Smooth muscle cell (in vitro differentiated cells): Measurements from ENCODE around the gene C1orf35. TPM values are rescaled to one million over a fixed set of nuclear protein-coding genes. Genes with fewer than 3 reads are reported as not detected.

Experiments
- DNase-seq: peaks from one replicate; lab custom pipeline; 2025; ENCODE audit not compliant: unreplicated experiment; lab: John Stamatoyannopoulos, UW
- H2AFZ ChIP-seq: fragments of 200-600 bp; sonication (generic); 2 replicates; pipeline ENCODE4 v1.6.0; 2016; ENCODE audit warnings: antibody characterized with exemption, low read depth, mild to moderate bottlenecking
- H3F3A ChIP-seq: fragments of 200-600 bp; sonication (generic); 2 replicates; pipeline ENCODE4 v1.6.0; 2017; ENCODE audit warnings: antibody characterized with exemption, low read depth
- H3K27ac ChIP-seq: fragments of 200-600 bp; sonication (generic); 2 replicates; pipeline ENCODE4 v1.5.1; 2016; ENCODE audit warnings: low read depth, mild to moderate bottlenecking
- H3K27me3 ChIP-seq: fragments of 200-600 bp; sonication (generic); 2 replicates; pipeline ENCODE4 v1.6.1; 2016; ENCODE audit warnings: low read depth, mild to moderate bottlenecking
- H3K36me3 ChIP-seq: fragments of 200-600 bp; sonication (generic); 2 replicates; pipeline ENCODE4 v1.5.1; 2016; ENCODE audit warnings: low read depth
- H3K4me1 ChIP-seq: fragments of 200-600 bp; sonication (generic); 2 replicates; pipeline ENCODE4 v1.5.1; 2016; ENCODE audit warnings: low read depth
- H3K4me2 ChIP-seq: fragments of 200-600 bp; sonication (generic); 2 replicates; pipeline ENCODE4 v1.6.0; 2016; ENCODE audit warnings: mild to moderate bottlenecking
- H3K4me3 ChIP-seq: fragments of 200-600 bp; sonication (generic); 2 replicates; pipeline ENCODE4 v1.5.1; 2016; ENCODE audit warnings: mild to moderate bottlenecking
- H3K79me2 ChIP-seq: fragments of 200-600 bp; sonication (generic); 2 replicates; pipeline ENCODE4 v1.6.0; 2016; ENCODE audit warnings: low read depth, mild to moderate bottlenecking
- H3K9ac ChIP-seq: fragments of 200-600 bp; sonication (generic); 2 replicates; pipeline ENCODE4 v1.6.0; 2016; ENCODE audit warnings: low read depth
- H3K9me3 ChIP-seq: fragments of 200-600 bp; sonication (generic); replicated peaks from 2 replicates; pipeline ENCODE4 v1.5.1; 2016; ENCODE audit warnings: low read depth
- H4K20me1 ChIP-seq: fragments of 200-600 bp; sonication (generic); 2 replicates; pipeline ENCODE4 v1.6.0; 2016; ENCODE audit warnings: low read depth
- CTCF ChIP-seq: fragments of 200-600 bp; sonication (generic); IDR thresholded peaks from 2 replicates; pipeline ENCODE4 v1.5.1; 2017; ENCODE audit warnings: borderline replicate concordance, mild to moderate bottlenecking, antibody characterized with exemption; ENCODE audit not compliant: insufficient read depth, poor library complexity, severe bottlenecking
- WGBS: methylation state at CpG from one replicate; pipeline ENCODE4 v1.1.7; 2016; ENCODE audit warnings: low lambda C conversion rate; 5-methylcytosine and 5-hydroxymethylcytosine counted together
- polyA plus RNA-seq: library from polyadenylated mRNA; unstranded; fragments of >200 nt; fragmentation: Nextera tagmentation; extraction: Ambion mirVana; gene quantifications from 2 replicates; pipeline ENCODE4 v1.2.1, GENCODE V29; 2016
- total RNA-seq: library from RNA; depleted of rRNA; stranded (reverse); fragments of >200 nt; gene quantifications from 2 replicates; pipeline ENCODE4 v1.2.3, GENCODE V29; 2014

Gene C1orf35
- total and polyA plus RNA-seq, 2 experiments from 2014 or later, result 7.6 to 18.7 TPM

GRCh38 chr1:228098323-228098931, 4.7 kb downstream of the C1orf35 start:
- H3K4me2 ChIP-seq, result no peak overlapping the region
- no peaks in the 10 kb centered on the region for H3K9me3 ChIP-seq
- H3K36me3 ChIP-seq, result no peaks in the 10 kb centered on the region
- H3F3A ChIP-seq, result peaks cover 32% of the 10 kb centered on the region
- no peak overlapping the region for H3K27ac ChIP-seq
- H3K4me1 ChIP-seq, result no peaks in the 10 kb centered on the region
- DNase-seq, result no peak
- no peak overlapping the region for H3K4me3 ChIP-seq
- no peak overlapping the region for H2AFZ ChIP-seq
- peaks cover 89% of the 10 kb centered on the region for H3K79me2 ChIP-seq
- no peaks in the 10 kb centered on the region for H3K27me3 ChIP-seq
- no peak overlapping the region for H3K9ac ChIP-seq
- H4K20me1 ChIP-seq, result peaks cover 91% of the 10 kb centered on the region
- 98% methylated on average over 28 of the region's 28 CpGs for WGBS
- no peak for TF ChIP-seq CTCF

GRCh38 chr1:228097333-228098081, 5.6 kb downstream of the C1orf35 start:
- TF ChIP-seq CTCF, result no peak
- no peaks in the 10 kb centered on the region for H3K4me1 ChIP-seq
- no peak overlapping the region for H3K9ac ChIP-seq
- no peaks in the 10 kb centered on the region for H3K36me3 ChIP-seq
- no peaks in the 10 kb centered on the region for H3K9me3 ChIP-seq
- no peak overlapping the region for H3K4me2 ChIP-seq
- no peak overlapping the region for H2AFZ ChIP-seq
- H3K27me3 ChIP-seq, result no peaks in the 10 kb centered on the region
- H3K4me3 ChIP-seq, result no peak overlapping the region
- H4K20me1 ChIP-seq, result peaks cover 100% of the 10 kb centered on the region
- no peak overlapping the region for H3K27ac ChIP-seq
- no peak for DNase-seq
- peaks cover 32% of the 10 kb centered on the region for H3F3A ChIP-seq
- 97% methylated on average over 33 of the region's 34 CpGs for WGBS
- peaks cover 97% of the 10 kb centered on the region for H3K79me2 ChIP-seq

GRCh38 chr1:228096416-228097332, 6.5 kb downstream of the C1orf35 start:
- Histone ChIP-seq H3K9ac (no peak overlapping the region), H3K4me1 (no peaks in the 10 kb centered on the region), H3K4me3 (no peak overlapping the region), H3K27me3 (no peaks in the 10 kb centered on the region), H3K9me3 (no peaks in the 10 kb centered on the region), H3K4me2 (no peak overlapping the region), H3K36me3 (no peaks in the 10 kb centered on the region), H3K27ac (peak overlapping the region; percentile 35), H2AFZ (no peak overlapping the region), H4K20me1 (peaks cover 100% of the 10 kb centered on the region), H3F3A (peaks cover 37% of the 10 kb centered on the region), H3K79me2 (peaks cover 99% of the 10 kb centered on the region)
- no peak for TF ChIP-seq CTCF
- DNase-seq, result no peak
- WGBS, result 95% methylated on average over 12 of the region's 13 CpGs
